ENCODE results near the gene DNMBP. TPM values are rescaled to one million over a fixed set of nuclear protein-coding genes. Genes with fewer than 3 reads are reported as not detected.

DNMBP gene
- total RNA-seq, 4 donors from 2014 or later = 21.6 to 28.8 (median 24.6) TPM

DNA sequence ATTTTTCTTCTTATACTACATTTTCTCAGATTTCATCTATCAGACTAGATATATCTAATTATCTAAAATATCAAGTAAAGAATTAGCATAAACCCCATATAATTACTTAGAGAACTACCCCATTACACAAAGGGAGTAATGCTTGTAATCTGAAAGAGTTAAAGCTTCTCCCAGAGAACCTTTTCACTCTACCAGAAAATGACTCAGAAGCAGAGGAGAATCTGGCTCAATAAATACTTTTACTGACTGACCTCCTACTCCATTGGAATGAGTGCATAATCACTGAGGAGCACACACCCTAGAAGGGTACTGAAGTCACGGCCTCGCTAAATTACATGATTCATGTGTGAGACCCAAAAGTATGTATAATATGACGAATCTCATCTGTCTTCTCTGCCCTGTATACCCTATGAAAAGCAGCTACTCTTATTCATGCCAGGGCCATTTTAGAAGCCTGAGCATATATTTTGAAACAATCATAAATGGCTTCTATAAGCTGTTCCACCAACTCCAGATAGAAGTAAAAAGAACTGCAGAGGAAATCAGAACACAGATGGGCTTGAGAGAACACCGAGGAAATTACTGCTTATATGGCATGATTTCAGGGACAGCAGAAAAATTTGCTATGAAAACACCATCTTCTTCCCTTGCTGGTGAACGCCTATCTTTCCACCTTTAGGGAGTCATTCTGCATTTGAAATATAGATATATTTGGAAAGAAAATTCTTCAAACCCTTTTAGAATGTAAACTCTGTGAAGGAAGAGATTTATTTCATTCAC, 32.7 kb downstream of the DNMBP start:
- Histone ChIP-seq H3K9me3 (no peaks in the 10 kb centered on the region), H3K27me3 (no peaks in the 10 kb centered on the region), H3K4me3 (no peak overlapping the region), H3K4me1 (peaks cover 0 to 80% (median 28%) of the 10 kb centered on the region in 4 donors), H3K27ac (peak overlapping the region; percentile 34 to 90 (median 74)), H3K36me3 (no peaks in the 10 kb centered on the region)
- peak in 1 of 2 donors; percentile 30 for DNase-seq (ENCODE audit: low spot score in 2 of 2)
- TF ChIP-seq POLR2A (IDR thresholded peaks at IDR 0.05) (no peak), EP300 (IDR thresholded peaks at IDR 0.05) (peak in 1 of 2 donors; percentile 53)
- WGBS, 2 donors = 24 to 33% methylated on average over 5 of the region's 5 CpGs

GRCh38 chr10:99975942-99976809, 33.6 kb downstream of the DNMBP start:
- TF ChIP-seq EP300 (IDR thresholded peaks at IDR 0.05) (peak in 1 of 2 donors; percentile 30), POLR2A (IDR thresholded peaks at IDR 0.05) (no peak)
- Histone ChIP-seq H3K27me3 (no peaks in the 10 kb centered on the region), H3K36me3 (peaks cover 0 to 7% (median 0%) of the 10 kb centered on the region in 3 donors), H3K4me3 (no peak overlapping the region), H3K27ac (peak overlapping the region in 3 of 4 donors; percentile 61 to 90 (median 87)), H3K4me1 (peaks cover 0 to 71% (median 19%) of the 10 kb centered on the region in 4 donors), H3K9me3 (no peaks in the 10 kb centered on the region)
- 26 to 33% methylated on average over 7 of the region's 7 CpGs for WGBS, 2 donors
- DNase-seq (ENCODE audit: low spot score in 2 of 2) = peak in 1 of 2 donors; percentile 66

DNA sequence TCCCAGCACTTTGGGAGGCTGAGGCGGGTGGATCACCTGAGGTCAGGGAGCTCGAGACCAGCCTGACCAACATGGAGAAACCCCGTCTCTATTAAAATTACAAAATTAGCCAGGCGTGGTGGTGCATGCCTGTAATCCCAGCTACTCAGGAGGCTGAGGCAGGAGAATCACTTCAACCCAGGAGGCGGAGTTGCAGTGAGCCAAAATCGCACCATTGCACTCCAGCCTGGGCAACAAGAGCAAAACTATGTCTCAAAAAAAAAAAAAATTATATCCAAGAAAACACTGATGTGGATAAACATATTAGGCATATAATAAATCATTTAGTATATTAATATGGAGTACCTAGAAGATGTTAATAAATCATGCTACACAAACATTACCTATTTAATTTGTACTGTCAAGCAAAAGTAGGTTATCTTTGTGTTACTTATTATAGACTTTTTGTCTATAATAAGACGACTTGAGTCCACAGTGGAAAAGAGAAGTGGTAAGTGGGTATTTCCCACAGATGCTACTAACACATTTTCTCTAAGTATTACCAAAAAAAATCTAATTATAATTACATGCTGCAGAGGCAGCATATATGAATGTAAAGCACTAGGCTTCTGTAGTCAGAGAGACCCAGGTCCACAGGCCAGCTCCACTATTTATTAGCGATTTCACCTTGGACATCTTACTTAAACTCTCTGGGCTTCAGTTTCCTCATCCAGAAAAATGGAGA, 34.5 kb downstream of the DNMBP start:
- TF ChIP-seq, protein P1, sequence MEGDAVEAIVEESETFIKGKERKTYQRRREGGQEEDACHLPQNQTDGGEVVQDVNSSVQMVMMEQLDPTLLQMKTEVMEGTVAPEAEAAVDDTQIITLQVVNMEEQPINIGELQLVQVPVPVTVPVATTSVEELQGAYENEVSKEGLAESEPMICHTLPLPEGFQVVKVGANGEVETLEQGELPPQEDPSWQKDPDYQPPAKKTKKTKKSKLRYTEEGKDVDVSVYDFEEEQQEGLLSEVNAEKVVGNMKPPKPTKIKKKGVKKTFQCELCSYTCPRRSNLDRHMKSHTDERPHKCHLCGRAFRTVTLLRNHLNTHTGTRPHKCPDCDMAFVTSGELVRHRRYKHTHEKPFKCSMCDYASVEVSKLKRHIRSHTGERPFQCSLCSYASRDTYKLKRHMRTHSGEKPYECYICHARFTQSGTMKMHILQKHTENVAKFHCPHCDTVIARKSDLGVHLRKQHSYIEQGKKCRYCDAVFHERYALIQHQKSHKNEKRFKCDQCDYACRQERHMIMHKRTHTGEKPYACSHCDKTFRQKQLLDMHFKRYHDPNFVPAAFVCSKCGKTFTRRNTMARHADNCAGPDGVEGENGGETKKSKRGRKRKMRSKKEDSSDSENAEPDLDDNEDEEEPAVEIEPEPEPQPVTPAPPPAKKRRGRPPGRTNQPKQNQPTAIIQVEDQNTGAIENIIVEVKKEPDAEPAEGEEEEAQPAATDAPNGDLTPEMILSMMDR (IDR thresholded peaks at IDR 0.05) = no peak
- no peak for TF ChIP-seq EP300 (IDR thresholded peaks at IDR 0.05)
- no peak for TF ChIP-seq POLR2A (IDR thresholded peaks at IDR 0.05)
- Histone ChIP-seq H3K36me3 (peaks cover 0 to 16% (median 0%) of the 10 kb centered on the region in 3 donors), H3K9me3 (no peaks in the 10 kb centered on the region), H3K27me3 (no peaks in the 10 kb centered on the region), H3K4me3 (no peak overlapping the region), H3K4me1 (peaks cover 0 to 64% (median 19%) of the 10 kb centered on the region in 4 donors), H3K27ac (peak overlapping the region in 3 of 4 donors; percentile 61 to 90 (median 87))
- no peak for DNase-seq (ENCODE audit: low spot score in 2 of 2)
- WGBS, 2 donors = 85 to 87% methylated on average over 8 of the region's 8 CpGs

- Histone ChIP-seq H3K27me3 (no peaks in the 10 kb centered on the region), H3K9me3 (no peaks in the 10 kb centered on the region), H3K4me1 (peaks cover 0 to 50% (median 19%) of the 10 kb centered on the region in 4 donors), H3K36me3 (peaks cover 0 to 37% (median 0%) of the 10 kb centered on the region in 3 donors), H3K4me3 (no peak overlapping the region), H3K27ac (no peak overlapping the region)
- WGBS, 2 donors = 61 to 78% methylated on average over 2 of the region's 2 CpGs
- no peak for DNase-seq (ENCODE audit: low spot score in 2 of 2)
- TF ChIP-seq EP300 (IDR thresholded peaks at IDR 0.05) (no peak), POLR2A (IDR thresholded peaks at IDR 0.05) (no peak)
- TF ChIP-seq, protein P1 (IDR thresholded peaks at IDR 0.05) = peak in 1 of 5 experiments; percentile 15
These were observed 36.6 kb downstream of the DNMBP start for GRCh38 chr10:99973190-99973589.

- Histone ChIP-seq H3K4me1 (peaks cover 0 to 18% (median 3%) of the 10 kb centered on the region in 4 donors), H3K36me3 (peaks cover 0 to 54% (median 0%) of the 10 kb centered on the region in 3 donors), H3K27ac (no peak overlapping the region), H3K9me3 (no peaks in the 10 kb centered on the region), H3K4me3 (no peak overlapping the region), H3K27me3 (no peaks in the 10 kb centered on the region)
- 87 to 92% methylated on average over 7 of the region's 7 CpGs for WGBS, 2 donors
- DNase-seq (ENCODE audit: low spot score in 2 of 2) = no peak
- TF ChIP-seq, protein P1 (IDR thresholded peaks at IDR 0.05) = no peak
- TF ChIP-seq POLR2A (IDR thresholded peaks at IDR 0.05) = no peak
- no peak for TF ChIP-seq EP300 (IDR thresholded peaks at IDR 0.05)
These were observed 41.8 kb downstream of the DNMBP start for GRCh38 chr10:99967961-99968360.

Measured in tibial nerve (tissue), 4 donors.